A549 (cell line): ENCODE results near the gene SSC5D. TPM values are rescaled to one million over a fixed set of nuclear protein-coding genes. Genes with fewer than 3 reads are reported as not detected.
A peak's percentile ranks its signal among the peaks of the same experiment; 100 is the strongest.

ENCODE experiments used
- ATAC-seq, 2 experiments: fragments of 200-7000 bp in 1 of 2; fragments of >200 bp in 1 of 2; cut with Nextera tagmentation in 1 of 2; cut with Tn5 transposase in 1 of 2; 3 replicates each; pipeline versions ENCODE4 v1.8.0 to v1.9.1; 2018 to 2020; ENCODE audit warnings: mild to moderate bottlenecking in 1 of 2, moderate library complexity in 1 of 2
- CTCF ChIA-PET: fragments of 300-600 bp; sonication (Branson Sonifier 250); formaldehyde crosslinking; extraction: SDS; loops from one replicate; lab custom pipeline; 2021; ENCODE audit warnings: antibody characterized with exemption, inconsistent platforms; lab: Yijun Ruan, JAX
- POLR2A ChIA-PET: fragments of 350-600 bp; formaldehyde crosslinking; extraction: SDS; loops from one replicate; lab custom pipeline; 2021; ENCODE audit warnings: antibody characterized with exemption, inconsistent platforms; lab: Yijun Ruan, JAX
- DNase-seq, 2 experiments: peaks; one replicate each; pipeline versions ENCODE4 v3.0.0 to v3.0.0-alpha.2; 2011 to 2016; ENCODE audit warnings: low read depth in 1 of 2, low spot score in 1 of 2
- FAIRE-seq: peaks from 2 replicates; lab custom pipeline; 2011; peaks lifted over from hg19 to GRCh38; lab: Jason Lieb, UNC
- H3K27ac ChIP-seq, 2 experiments: fragments of >200 bp; sonication (Bioruptor Twin); formaldehyde crosslinking; 3 replicates each; pipeline ENCODE4 v1.5.1; 2016 to 2017
- H3K4me1 ChIP-seq: fragments of >200 bp; sonication (Bioruptor Twin); formaldehyde crosslinking; 3 replicates; pipeline ENCODE4 v1.6.1; 2016
- H3K4me2 ChIP-seq: fragments of >200 bp; sonication (Bioruptor Twin); formaldehyde crosslinking; 3 replicates; pipeline ENCODE4 v1.6.1; 2016
- H3K4me3 ChIP-seq: fragments of >200 bp; sonication (Bioruptor Twin); formaldehyde crosslinking; 3 replicates; pipeline ENCODE4 v1.5.1; 2016
- H3K9me3 ChIP-seq: fragments of >200 bp; sonication (Bioruptor Twin); formaldehyde crosslinking; 3 replicates; pipeline ENCODE4 v1.6.1; 2016
- CBX2 ChIP-seq: fragments of 200-600 bp; sonication (generic); IDR thresholded peaks from 2 replicates; pipeline ENCODE4 v1.6.1; 2016; ENCODE audit warnings: low read depth, mild to moderate bottlenecking, borderline replicate concordance
- CEBPB ChIP-seq, 2 experiments: fragments of >200 bp in 1 of 2; sonication (Bioruptor Twin) in 1 of 2; formaldehyde crosslinking in 1 of 2; IDR thresholded peaks; 2 replicates each; pipeline ENCODE4 v1.6.1; 2012 to 2016
- EHMT2 ChIP-seq: fragments of 200-600 bp; sonication (generic); IDR thresholded peaks from 2 replicates; pipeline ENCODE4 v1.6.1; 2016; ENCODE audit warnings: antibody characterized with exemption, low read depth, mild to moderate bottlenecking, moderate library complexity
- ESRRA ChIP-seq: fragments of 150-350 bp; IDR thresholded peaks from 2 replicates; pipeline ENCODE4 v1.6.1; 2014; ENCODE audit warnings: mild to moderate bottlenecking, low read length, borderline replicate concordance
- HOXA7 ChIP-seq: fragments of 250-450 bp; sonication (Bioruptor Pico); IDR thresholded peaks from 2 replicates; pipeline ENCODE4 v1.5.0; 2020; ENCODE audit warnings: mild to moderate bottlenecking, moderate library complexity
- HOXB13 ChIP-seq: fragments of 250-450 bp; sonication (Bioruptor Pico); IDR thresholded peaks from 2 replicates; pipeline ENCODE4 v1.5.0; 2020; ENCODE audit warnings: low read depth, mild to moderate bottlenecking, moderate library complexity
- KDM5A ChIP-seq: fragments of 200-600 bp; sonication (generic); IDR thresholded peaks from 2 replicates; pipeline ENCODE4 v1.6.1; 2016; ENCODE audit warnings: antibody characterized with exemption, mild to moderate bottlenecking
- MAFK ChIP-seq: fragments of 450-650 bp; IDR thresholded peaks from 2 replicates; pipeline ENCODE4 v1.6.1; 2014; ENCODE audit not compliant: partially characterized antibody
- NPAS2 ChIP-seq: fragments of 250-450 bp; sonication (Bioruptor Pico); IDR thresholded peaks from 2 replicates; pipeline ENCODE4 v1.8.0; 2022; ENCODE audit warnings: mild to moderate bottlenecking, moderate library complexity, borderline replicate concordance
- NR3C1 ChIP-seq: fragments of >200 bp; sonication (Bioruptor Twin); formaldehyde crosslinking; IDR thresholded peaks from 3 replicates; pipeline ENCODE4 v1.6.1; 2017
- POLR2A ChIP-seq: IDR thresholded peaks from 2 replicates; pipeline ENCODE4 v1.6.1; 2012; ENCODE audit warnings: mild to moderate bottlenecking, low read length
- RAD21 ChIP-seq, 2 experiments: fragments of >200 bp in 1 of 2; sonication (Bioruptor Twin) in 1 of 2; formaldehyde crosslinking in 1 of 2; IDR thresholded peaks in 1 of 2; conservative IDR thresholded peaks in 1 of 2; 2 replicates in 1 of 2; 3 replicates in 1 of 2; pipeline ENCODE4 v1.6.1; 2012 to 2018; ENCODE audit warnings: inconsistent platforms in 1 of 2
- RARB ChIP-seq: fragments of 250-450 bp; sonication (Bioruptor Pico); IDR thresholded peaks from 2 replicates; pipeline ENCODE4 v1.8.0; 2021; ENCODE audit warnings: mild to moderate bottlenecking, moderate library complexity
- RFX5 ChIP-seq: fragments of 450-650 bp; IDR thresholded peaks from 2 replicates; pipeline ENCODE4 v1.7.1; 2014; ENCODE audit warnings: antibody characterized with exemption, mild to moderate bottlenecking, moderate library complexity
- SMC3 ChIP-seq: fragments of >200 bp; sonication (Bioruptor Twin); formaldehyde crosslinking; IDR thresholded peaks from 3 replicates; pipeline ENCODE4 v1.6.1; 2018; ENCODE audit warnings: inconsistent platforms
- ZC3H11A ChIP-seq: fragments of 450-650 bp; IDR thresholded peaks from 2 replicates; pipeline ENCODE4 v1.6.1; 2014; ENCODE audit warnings: antibody characterized with exemption, mild to moderate bottlenecking
- WGBS: methylation state at CpG from one replicate; pipeline ENCODE4 v1.1.6; 2017; ENCODE audit errors: missing lambda C conversion rate; 5-methylcytosine and 5-hydroxymethylcytosine counted together
- polyA plus RNA-seq, 4 experiments: library from polyadenylated mRNA; depleted of rRNA in 3 of 4; stranded (reverse); fragments of >200 nt; fragmentation: RNase III in 1 of 4; extraction: RNeasy Plus Mini Kit Qiagen cat#74134 plus additional on column Dnase treatment in 1 of 4; gene quantifications; 2 replicates in 3 of 4; 3 replicates in 1 of 4; pipeline ENCODE4 v1.2.3, GENCODE V29; 2011 to 2017
- TF ChIP-seq, protein P1 (sequence below): fragments of >200 bp; sonication (Bioruptor Twin); formaldehyde crosslinking; IDR thresholded peaks from 3 replicates; pipeline ENCODE4 v1.5.1; 2016
- TF ChIP-seq, protein P2 (sequence below): fragments of 250-450 bp; sonication (Bioruptor Pico); IDR thresholded peaks from 2 replicates; pipeline ENCODE4 v1.5.0; 2020; ENCODE audit warnings: low read depth, mild to moderate bottlenecking, moderate library complexity
- TF ChIP-seq, protein P3 (sequence below): fragments of >200 bp; sonication (Bioruptor Twin); formaldehyde crosslinking; IDR thresholded peaks from 3 replicates; pipeline ENCODE4 v1.6.1; 2016
- TF ChIP-seq, protein P4 (sequence below): IDR thresholded peaks from 2 replicates; pipeline ENCODE4 v1.6.1; 2012; ENCODE audit warnings: low read depth, borderline replicate concordance
- TF ChIP-seq, protein P5 (sequence below): fragments of 150-350 bp; IDR thresholded peaks from 2 replicates; pipeline ENCODE4 v1.6.1; 2014; ENCODE audit warnings: low read depth, mild to moderate bottlenecking, low read length

The SSC5D gene
- polyA plus RNA-seq, 2 of the 4 experiments (the other 2 are of a cell fraction): 0.22 to 1.5 TPM

DNA sequence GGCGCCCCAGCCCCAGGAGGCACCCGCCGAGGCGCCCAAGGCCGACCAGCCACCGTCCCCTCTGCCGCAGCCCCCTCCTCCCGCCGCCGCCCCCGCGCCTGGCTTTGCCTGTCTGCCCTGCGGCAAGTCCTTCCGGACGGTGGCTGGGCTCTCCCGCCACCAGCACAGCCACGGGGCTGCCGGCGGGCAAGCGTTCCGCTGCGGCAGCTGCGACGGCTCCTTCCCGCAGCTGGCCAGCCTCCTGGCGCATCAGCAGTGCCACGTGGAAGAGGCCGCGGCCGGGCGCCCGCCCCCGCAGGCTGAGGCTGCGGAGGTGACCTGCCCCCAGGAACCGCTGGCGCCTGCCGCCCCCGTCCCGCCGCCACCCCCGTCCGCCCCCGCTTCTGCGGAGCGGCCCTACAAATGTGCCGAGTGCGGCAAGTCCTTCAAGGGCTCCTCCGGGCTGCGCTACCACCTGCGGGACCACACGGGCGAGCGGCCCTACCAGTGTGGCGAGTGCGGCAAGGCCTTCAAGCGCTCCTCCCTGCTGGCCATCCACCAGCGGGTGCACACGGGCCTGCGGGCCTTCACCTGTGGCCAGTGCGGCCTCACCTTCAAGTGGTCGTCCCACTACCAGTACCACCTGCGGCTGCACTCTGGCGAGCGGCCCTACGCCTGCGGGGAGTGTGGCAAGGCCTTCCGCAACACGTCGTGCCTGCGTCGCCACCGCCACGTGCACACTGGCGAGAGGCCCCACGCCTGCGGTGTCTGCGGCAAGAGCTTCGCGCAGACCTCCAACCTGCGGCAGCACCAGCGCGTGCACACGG, 5.9 kb upstream of the SSC5D start:
- ATAC-seq (no peak), FAIRE-seq (no peak), DNase-seq (no peak)
- CTCF ChIA-PET: interaction anchor here (0.6 to 17.3 kb wide), 6 partner anchors 12 to 178 kb away, joined by 3 to 219 read pairs (median 16); partner anchors contain the start of gene ZNF865
- Histone ChIP-seq H3K9me3 (no peaks in the 10 kb centered on the region), H3K4me3 (no peak overlapping the region), H3K4me2 (no peak overlapping the region), H3K27ac (no peak overlapping the region), H3K4me1 (peaks cover 48% of the 10 kb centered on the region)
- TF ChIP-seq MAFK: peak; percentile 3
- no peak for TF ChIP-seq POLR2A
- TF ChIP-seq, protein P1, sequence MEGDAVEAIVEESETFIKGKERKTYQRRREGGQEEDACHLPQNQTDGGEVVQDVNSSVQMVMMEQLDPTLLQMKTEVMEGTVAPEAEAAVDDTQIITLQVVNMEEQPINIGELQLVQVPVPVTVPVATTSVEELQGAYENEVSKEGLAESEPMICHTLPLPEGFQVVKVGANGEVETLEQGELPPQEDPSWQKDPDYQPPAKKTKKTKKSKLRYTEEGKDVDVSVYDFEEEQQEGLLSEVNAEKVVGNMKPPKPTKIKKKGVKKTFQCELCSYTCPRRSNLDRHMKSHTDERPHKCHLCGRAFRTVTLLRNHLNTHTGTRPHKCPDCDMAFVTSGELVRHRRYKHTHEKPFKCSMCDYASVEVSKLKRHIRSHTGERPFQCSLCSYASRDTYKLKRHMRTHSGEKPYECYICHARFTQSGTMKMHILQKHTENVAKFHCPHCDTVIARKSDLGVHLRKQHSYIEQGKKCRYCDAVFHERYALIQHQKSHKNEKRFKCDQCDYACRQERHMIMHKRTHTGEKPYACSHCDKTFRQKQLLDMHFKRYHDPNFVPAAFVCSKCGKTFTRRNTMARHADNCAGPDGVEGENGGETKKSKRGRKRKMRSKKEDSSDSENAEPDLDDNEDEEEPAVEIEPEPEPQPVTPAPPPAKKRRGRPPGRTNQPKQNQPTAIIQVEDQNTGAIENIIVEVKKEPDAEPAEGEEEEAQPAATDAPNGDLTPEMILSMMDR: no peak
- no peak for TF ChIP-seq CEBPB (IDR thresholded peaks at IDR 0.05)
- no peak for TF ChIP-seq ZC3H11A
- no peak for TF ChIP-seq HOXA7 (CRISPR knock-in tag)
- WGBS: 95% methylated on average over 31 of the region's 83 CpGs
- POLR2A ChIA-PET: interaction anchor here (0.5 to 0.7 kb wide), 2 partner anchors 15 to 157 kb away, joined by 3 to 4 read pairs; no protein-coding TSS in a partner anchor

DNA sequence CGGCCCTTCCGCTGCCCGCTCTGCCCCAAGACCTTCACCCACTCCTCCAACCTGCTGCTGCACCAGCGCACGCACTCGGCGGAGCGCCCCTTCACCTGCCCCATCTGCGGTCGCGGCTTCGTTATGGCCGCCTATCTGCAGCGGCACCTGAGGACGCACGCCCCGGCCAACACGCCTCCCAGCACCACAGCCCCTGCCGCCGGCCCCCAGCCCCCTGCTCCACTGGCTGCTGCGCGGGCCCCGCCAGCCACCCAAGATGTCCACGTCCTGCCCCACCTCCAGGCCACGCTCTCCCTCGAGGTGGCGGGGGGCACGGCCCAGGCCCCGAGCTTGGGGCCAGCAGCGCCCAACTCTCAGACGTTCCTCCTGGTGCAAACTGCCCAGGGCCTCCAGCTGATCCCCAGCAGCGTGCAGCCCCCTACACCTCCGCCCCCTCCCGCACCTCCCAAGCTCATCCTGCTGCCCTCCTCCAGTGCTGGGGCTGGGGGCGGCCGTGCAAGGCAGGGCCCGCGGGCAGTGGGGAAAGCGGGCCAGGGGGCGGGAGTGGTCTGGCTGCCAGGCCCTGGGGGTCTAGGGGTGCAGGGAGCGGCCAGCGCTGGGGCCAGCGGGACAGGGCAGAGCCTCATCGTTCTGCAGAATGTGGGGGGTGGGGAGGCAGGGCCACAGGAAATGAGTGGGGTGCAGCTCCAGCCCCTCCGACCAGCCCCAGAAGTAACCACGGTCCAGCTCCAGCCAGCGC, 5.1 kb upstream of the SSC5D start:
- DNase-seq (no peak), FAIRE-seq (no peak), ATAC-seq (no peak)
- CTCF ChIA-PET: interaction anchor here (0.6 to 17.3 kb wide), 8 partner anchors 11 to 179 kb away, joined by 3 to 219 read pairs (median 5); partner anchors contain the start of gene ZNF865
- POLR2A ChIA-PET: interaction anchor here (0.5 to 0.6 kb wide), 2 partner anchors 156 to 342 kb away, joined by 4 to 5 read pairs; no protein-coding TSS in a partner anchor
- 96% methylated on average over 33 of the region's 47 CpGs for WGBS
- Histone ChIP-seq H3K4me3 (no peak overlapping the region), H3K4me1 (peaks cover 49% of the 10 kb centered on the region), H3K4me2 (no peak overlapping the region), H3K9me3 (no peaks in the 10 kb centered on the region), H3K27ac (no peak overlapping the region)
- TF ChIP-seq ESRRA: no peak
- no peak for TF ChIP-seq RFX5
- no peak for TF ChIP-seq RARB (CRISPR knock-in tag)
- no peak for TF ChIP-seq KDM5A
- TF ChIP-seq HOXB13 (CRISPR knock-in tag): no peak
- TF ChIP-seq NR3C1: no peak

DNA sequence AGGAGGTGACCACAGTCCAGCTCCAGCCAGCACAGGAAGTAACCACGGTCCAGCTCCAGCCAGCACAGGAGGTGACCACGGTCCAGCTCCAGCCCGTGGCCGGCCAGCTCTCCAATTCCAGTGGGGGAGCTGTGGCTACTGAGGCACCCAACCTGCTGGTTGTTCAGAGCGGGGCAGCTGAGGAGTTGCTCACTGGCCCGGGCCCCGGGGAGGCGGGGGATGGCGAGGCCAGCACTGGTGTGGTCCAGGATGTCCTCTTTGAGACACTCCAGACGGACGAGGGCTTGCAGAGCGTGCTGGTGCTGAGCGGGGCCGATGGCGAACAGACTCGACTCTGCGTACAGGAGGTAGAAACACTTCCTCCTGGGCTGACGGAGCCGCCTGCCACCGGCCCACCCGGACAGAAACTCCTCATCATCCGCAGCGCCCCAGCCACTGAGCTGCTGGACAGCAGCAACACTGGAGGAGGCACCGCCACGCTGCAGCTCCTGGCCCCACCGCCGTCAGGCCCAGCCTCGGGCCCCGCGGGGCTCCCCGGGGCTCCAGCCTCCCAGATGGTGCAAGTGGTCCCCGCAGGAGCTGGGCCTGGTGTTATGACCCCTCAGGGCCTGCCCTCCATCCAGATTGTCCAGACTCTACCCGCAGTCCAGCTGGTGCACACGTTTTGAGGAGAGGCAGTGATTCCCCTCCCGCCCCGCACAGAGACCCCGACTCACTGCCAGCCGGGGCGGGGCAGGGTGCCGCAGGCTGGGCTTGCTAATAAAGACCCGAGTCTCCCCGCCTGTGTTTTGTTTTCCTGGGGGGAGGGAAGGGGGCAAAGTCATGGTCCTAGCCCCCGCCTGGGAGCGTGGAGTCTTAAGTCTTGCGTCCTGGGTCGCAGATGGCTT, 4.3 kb upstream of the SSC5D start:
- Histone ChIP-seq H3K4me3 (peak overlapping the region; percentile 75), H3K4me2 (peak overlapping the region; percentile 97), H3K27ac (peak overlapping the region; percentile 89 to 93; a peak in 5 of 6 replicates), H3K9me3 (no peaks in the 10 kb centered on the region), H3K4me1 (peaks cover 49% of the 10 kb centered on the region)
- WGBS: 85% methylated on average over 38 of the region's 46 CpGs
- ATAC-seq: no peak
- no peak for DNase-seq
- ChIA-PET CTCF (interaction anchor here (1.4 to 17.3 kb wide), 6 partner anchors 14 to 148 kb away, joined by 4 to 219 read pairs (median 13); partner anchors contain the start of gene ZNF865), POLR2A (interaction anchor here (0.6 to 4.1 kb wide), 7 partner anchors 8 to 396 kb away, joined by 3 to 53 read pairs (median 4); partner anchors contain the start of genes ISOC2, UBE2S and ZNF628)
- FAIRE-seq: no peak
- TF ChIP-seq EHMT2: no peak
- TF ChIP-seq, protein P2, sequence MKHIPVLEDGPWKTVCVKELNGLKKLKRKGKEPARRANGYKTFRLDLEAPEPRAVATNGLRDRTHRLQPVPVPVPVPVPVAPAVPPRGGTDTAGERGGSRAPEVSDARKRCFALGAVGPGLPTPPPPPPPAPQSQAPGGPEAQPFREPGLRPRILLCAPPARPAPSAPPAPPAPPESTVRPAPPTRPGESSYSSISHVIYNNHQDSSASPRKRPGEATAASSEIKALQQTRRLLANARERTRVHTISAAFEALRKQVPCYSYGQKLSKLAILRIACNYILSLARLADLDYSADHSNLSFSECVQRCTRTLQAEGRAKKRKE: no peak
- TF ChIP-seq, protein P3, sequence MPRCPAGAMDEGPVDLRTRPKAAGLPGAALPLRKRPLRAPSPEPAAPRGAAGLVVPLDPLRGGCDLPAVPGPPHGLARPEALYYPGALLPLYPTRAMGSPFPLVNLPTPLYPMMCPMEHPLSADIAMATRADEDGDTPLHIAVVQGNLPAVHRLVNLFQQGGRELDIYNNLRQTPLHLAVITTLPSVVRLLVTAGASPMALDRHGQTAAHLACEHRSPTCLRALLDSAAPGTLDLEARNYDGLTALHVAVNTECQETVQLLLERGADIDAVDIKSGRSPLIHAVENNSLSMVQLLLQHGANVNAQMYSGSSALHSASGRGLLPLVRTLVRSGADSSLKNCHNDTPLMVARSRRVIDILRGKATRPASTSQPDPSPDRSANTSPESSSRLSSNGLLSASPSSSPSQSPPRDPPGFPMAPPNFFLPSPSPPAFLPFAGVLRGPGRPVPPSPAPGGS: no peak
- no peak for TF ChIP-seq CBX2
- TF ChIP-seq HOXB13 (CRISPR knock-in tag): no peak
- TF ChIP-seq, protein P4, sequence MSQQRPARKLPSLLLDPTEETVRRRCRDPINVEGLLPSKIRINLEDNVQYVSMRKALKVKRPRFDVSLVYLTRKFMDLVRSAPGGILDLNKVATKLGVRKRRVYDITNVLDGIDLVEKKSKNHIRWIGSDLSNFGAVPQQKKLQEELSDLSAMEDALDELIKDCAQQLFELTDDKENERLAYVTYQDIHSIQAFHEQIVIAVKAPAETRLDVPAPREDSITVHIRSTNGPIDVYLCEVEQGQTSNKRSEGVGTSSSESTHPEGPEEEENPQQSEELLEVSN: no peak
- TF ChIP-seq, protein P5, sequence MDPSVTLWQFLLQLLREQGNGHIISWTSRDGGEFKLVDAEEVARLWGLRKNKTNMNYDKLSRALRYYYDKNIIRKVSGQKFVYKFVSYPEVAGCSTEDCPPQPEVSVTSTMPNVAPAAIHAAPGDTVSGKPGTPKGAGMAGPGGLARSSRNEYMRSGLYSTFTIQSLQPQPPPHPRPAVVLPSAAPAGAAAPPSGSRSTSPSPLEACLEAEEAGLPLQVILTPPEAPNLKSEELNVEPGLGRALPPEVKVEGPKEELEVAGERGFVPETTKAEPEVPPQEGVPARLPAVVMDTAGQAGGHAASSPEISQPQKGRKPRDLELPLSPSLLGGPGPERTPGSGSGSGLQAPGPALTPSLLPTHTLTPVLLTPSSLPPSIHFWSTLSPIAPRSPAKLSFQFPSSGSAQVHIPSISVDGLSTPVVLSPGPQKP: no peak
- TF ChIP-seq RAD21 (conservative IDR thresholded peaks at IDR 0.05 in 1 of 2, IDR thresholded peaks at IDR 0.05 in 1 of 2): no peak
- TF ChIP-seq MAFK: no peak
- TF ChIP-seq SMC3: no peak
- no peak for TF ChIP-seq NPAS2
